ENCODE measurements around the gene MCTP1.

GRCh38 chr5:95222836-95223235 lies 62.1 kb downstream of the MCTP1 start:
- TF ChIP-seq CTCF (conservative IDR thresholded peaks at IDR 0.05; ENCODE audit: low read depth, low read length) (no peak), EZH2 (IDR thresholded peaks at IDR 0.05; ENCODE audit: borderline replicate concordance, low read depth, low read length, poor library complexity, severe bottlenecking) (no peak)
